Measurements from ENCODE around the gene KMT2C. TPM values are rescaled to one million over a fixed set of nuclear protein-coding genes. Genes with fewer than 3 reads are reported as not detected.
A peak's percentile ranks its signal among the peaks of the same experiment; 100 is the strongest.

KMT2C gene
- total RNA-seq, 1 donor from 2014 or later: 59.5 TPM

DNA sequence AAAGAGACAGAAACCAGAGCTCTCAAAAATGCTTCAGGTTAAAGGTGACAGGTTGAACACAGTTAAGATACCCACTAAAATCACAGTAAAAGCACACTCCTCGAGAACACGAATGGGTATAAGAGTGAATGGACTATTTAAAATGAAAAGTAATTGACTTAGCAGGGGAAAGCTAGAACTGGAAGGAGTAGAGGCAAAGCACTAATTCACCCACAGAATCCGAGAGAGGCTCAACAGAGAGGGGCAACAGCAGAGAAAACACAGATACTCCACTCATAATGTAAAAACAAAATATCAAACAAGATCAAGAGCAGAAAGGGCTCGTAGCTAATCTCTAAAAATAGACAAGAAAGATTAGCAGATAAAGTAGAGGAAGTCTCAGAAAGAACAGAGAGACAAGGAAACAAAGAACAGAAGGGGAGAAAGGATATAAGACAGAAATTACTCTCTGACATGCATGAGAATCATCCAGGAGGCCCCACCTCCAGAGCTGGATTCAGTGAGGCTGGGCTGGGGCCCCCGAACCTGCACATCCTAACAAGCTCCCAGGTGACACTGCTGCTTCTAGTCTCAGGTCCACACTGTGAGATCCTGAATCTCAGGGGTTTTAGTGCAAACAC, 292.7 kb downstream of the KMT2C start:
- H3K4me3 Mint-ChIP-seq: peak overlapping the region; percentile 36
- peak overlapping the region; percentile 86 for H3K27ac Mint-ChIP-seq
- H3K36me3 Mint-ChIP-seq (ENCODE audit: low read depth): peaks cover 36% of the 10 kb centered on the region
- intact Hi-C loops (cut with micrococcal nuclease): loop anchor here (10.0 kb wide), 2 partner anchors 532 to 562 kb away; partner anchors contain the start of gene XRCC2
- peaks cover 40% of the 10 kb centered on the region for H3K4me1 Mint-ChIP-seq (ENCODE audit: low read depth)
- H3K27me3 Mint-ChIP-seq (ENCODE audit: insufficient read depth): no peaks in the 10 kb centered on the region
- DNase-seq (ENCODE audit: low spot score): no peak
- H3K9me3 Mint-ChIP-seq: no peaks in the 10 kb centered on the region

DNA sequence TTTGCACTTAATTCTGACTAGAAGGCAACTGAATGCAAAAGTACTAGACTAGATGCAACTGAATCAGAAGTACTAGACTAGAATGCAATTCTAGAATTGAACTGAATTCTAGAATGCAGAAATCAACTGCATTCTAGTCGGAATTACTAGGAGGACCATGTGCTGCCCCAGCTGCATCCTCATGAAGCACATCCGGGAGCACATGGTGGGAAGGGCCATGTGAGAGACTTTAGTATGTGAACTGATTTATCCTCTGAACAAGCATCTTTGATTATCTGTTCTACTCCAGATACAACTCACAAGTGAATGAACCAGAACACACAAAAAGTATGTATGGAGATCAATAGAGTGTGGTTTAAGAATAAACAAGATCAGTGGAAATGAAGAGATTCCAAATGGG, 295.2 kb downstream of the KMT2C start:
- H3K9me3 Mint-ChIP-seq: no peaks in the 10 kb centered on the region
- intact Hi-C loops (cut with micrococcal nuclease): loop anchor here (10.0 kb wide), 2 partner anchors 534 to 564 kb away; partner anchors contain the start of gene XRCC2

DNA sequence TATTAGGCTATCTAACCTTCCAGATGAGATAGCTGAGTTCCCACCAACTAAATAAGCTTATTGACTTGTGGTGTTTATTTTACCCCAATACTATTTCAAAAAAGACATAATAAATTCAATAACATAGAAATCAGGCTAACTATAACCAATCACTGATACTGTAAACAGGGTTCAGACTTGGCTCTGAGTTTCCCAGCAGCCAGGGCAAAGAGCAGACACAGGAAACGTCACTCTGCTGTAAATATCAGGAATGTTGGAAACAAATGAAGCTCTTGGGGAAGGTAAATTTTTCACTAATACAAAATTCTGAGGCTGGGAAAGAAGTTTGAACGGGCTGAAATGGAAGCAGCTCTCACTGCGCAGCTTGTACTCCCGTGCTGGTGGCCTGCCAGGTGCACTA, 295.7 kb downstream of the KMT2C start:
- Mint-ChIP-seq H3K9me3 (no peaks in the 10 kb centered on the region), H3K27me3 (ENCODE audit: insufficient read depth) (no peaks in the 10 kb centered on the region), H3K36me3 (ENCODE audit: low read depth) (peaks cover 32% of the 10 kb centered on the region), H3K4me3 (no peak overlapping the region), H3K27ac (no peak overlapping the region), H3K4me1 (ENCODE audit: low read depth) (peaks cover 28% of the 10 kb centered on the region)
- no peak for DNase-seq (ENCODE audit: low spot score)
- intact Hi-C loops (cut with micrococcal nuclease): loop anchor here (10.0 kb wide), 2 partner anchors 535 to 565 kb away; partner anchors contain the start of gene XRCC2

More for the DNA sequence above, 295.2 kb downstream of the KMT2C start:
- H3K4me3 Mint-ChIP-seq: no peak overlapping the region
- H3K27me3 Mint-ChIP-seq (ENCODE audit: insufficient read depth): no peaks in the 10 kb centered on the region
- H3K4me1 Mint-ChIP-seq (ENCODE audit: low read depth): peaks cover 33% of the 10 kb centered on the region
- H3K36me3 Mint-ChIP-seq (ENCODE audit: low read depth): peaks cover 32% of the 10 kb centered on the region
- DNase-seq (ENCODE audit: low spot score): no peak
- peak overlapping the region; percentile 9 for H3K27ac Mint-ChIP-seq

DNA sequence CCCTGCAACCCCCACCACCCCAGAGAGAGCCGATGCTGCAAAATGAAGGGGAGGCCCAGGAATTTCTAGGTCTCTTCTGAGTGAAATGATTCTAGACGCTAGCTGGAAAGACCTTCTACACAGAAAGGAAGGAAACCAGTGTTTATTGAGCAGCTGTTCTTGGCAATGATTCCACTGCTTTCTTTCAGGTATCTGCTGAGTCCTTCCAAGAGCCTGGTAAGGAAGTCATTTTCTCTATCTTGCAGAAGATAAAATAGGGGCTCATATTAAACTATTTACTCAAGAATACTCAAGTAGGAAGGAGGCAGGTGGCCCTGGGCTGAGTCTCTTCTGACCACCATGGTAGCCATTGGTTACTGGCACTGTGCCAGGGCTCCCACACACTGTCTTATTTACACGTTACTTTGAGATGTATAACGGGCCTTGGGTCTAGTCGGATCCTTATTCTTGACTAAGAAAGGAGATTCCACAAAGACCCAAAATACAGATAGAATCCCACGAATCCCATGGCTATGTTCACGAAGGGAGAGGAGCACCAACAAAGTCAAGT, 298.3 kb downstream of the KMT2C start:
- intact Hi-C loops (cut with micrococcal nuclease): no loop called here
- Mint-ChIP-seq H3K9me3 (no peaks in the 10 kb centered on the region), H3K4me3 (no peak overlapping the region), H3K36me3 (ENCODE audit: low read depth) (peaks cover 14% of the 10 kb centered on the region), H3K27ac (no peak overlapping the region), H3K4me1 (ENCODE audit: low read depth) (peaks cover 2% of the 10 kb centered on the region), H3K27me3 (ENCODE audit: insufficient read depth) (no peaks in the 10 kb centered on the region)
- no peak for DNase-seq (ENCODE audit: low spot score)

DNA sequence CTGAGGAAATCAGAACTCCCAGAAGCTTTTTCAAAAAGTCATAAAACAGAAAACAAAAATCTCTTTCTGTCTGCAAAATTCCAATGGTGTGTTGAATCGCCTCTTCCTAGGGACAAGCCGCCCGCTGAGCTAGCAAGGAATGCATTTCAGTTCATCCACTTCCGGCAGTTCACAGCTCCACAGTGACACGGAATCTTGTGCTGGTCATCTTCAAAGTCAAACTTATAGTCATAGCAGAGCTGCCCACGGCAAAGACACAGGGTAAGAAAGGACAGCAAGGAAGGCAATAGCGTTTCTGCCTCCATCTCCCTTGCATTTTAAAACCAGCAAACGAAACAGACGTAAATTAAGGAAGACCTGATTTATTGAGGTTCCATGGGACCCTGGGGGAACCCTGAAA, 299.1 kb downstream of the KMT2C start:
- H3K27me3 Mint-ChIP-seq (ENCODE audit: insufficient read depth): no peaks in the 10 kb centered on the region
- H3K4me1 Mint-ChIP-seq (ENCODE audit: low read depth): no peaks in the 10 kb centered on the region
- no peak overlapping the region for H3K4me3 Mint-ChIP-seq
- no peak for DNase-seq (ENCODE audit: low spot score)
- H3K9me3 Mint-ChIP-seq: no peaks in the 10 kb centered on the region
- no peak overlapping the region for H3K27ac Mint-ChIP-seq
- peaks cover 14% of the 10 kb centered on the region for H3K36me3 Mint-ChIP-seq (ENCODE audit: low read depth)
- intact Hi-C loops (cut with micrococcal nuclease): no loop called here

DNA sequence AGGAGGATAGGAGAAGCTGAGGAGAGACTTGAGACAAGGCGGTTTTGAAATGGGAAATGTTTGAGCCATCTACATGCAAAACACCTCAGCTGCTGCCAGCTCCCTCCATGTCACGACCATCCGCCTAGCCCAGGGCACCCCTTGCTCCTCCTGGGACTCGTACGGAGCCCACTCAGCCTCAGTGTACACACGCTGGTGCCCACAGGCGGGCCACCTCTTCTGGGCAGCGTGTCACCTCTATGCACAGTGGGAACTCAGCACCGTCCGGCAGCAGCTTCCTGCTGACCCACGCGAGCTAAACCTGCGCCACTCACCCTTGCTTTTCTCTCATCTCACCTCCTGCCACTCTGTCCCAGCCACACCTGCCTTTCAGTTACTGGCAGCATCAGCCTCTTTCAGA, 302.0 kb downstream of the KMT2C start:
- Mint-ChIP-seq H3K9me3 (no peaks in the 10 kb centered on the region), H3K4me3 (no peak overlapping the region), H3K27ac (no peak overlapping the region), H3K4me1 (ENCODE audit: low read depth) (no peaks in the 10 kb centered on the region), H3K27me3 (ENCODE audit: insufficient read depth) (no peaks in the 10 kb centered on the region), H3K36me3 (ENCODE audit: low read depth) (peaks cover 12% of the 10 kb centered on the region)
- intact Hi-C loops (cut with micrococcal nuclease): no loop called here
- no peak for DNase-seq (ENCODE audit: low spot score)

DNA sequence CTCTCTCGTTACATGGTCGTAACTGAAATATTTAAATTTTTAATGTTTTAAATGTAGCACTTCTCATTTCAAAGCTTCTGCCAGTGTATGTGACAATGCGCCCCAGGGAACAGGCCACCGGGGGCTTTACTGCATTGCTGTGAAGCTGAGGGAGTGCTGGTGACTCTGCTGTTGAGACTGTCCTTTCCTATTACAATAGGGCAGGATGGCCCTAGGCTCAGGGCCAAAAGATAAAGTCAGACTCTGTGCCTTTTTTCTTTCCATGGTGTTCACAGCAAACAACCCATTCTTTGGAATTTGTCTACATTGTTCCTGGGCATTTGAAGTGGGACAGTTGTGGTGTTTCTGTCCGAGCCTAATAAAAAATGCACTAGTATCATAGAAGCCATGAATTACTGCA, 303.0 kb downstream of the KMT2C start:
- Mint-ChIP-seq H3K4me1 (ENCODE audit: low read depth) (no peaks in the 10 kb centered on the region), H3K27me3 (ENCODE audit: insufficient read depth) (no peaks in the 10 kb centered on the region), H3K9me3 (no peaks in the 10 kb centered on the region), H3K27ac (no peak overlapping the region), H3K4me3 (no peak overlapping the region), H3K36me3 (ENCODE audit: low read depth) (peaks cover 14% of the 10 kb centered on the region)
- intact Hi-C loops (cut with micrococcal nuclease): no loop called here
- DNase-seq (ENCODE audit: low spot score): no peak

DNA sequence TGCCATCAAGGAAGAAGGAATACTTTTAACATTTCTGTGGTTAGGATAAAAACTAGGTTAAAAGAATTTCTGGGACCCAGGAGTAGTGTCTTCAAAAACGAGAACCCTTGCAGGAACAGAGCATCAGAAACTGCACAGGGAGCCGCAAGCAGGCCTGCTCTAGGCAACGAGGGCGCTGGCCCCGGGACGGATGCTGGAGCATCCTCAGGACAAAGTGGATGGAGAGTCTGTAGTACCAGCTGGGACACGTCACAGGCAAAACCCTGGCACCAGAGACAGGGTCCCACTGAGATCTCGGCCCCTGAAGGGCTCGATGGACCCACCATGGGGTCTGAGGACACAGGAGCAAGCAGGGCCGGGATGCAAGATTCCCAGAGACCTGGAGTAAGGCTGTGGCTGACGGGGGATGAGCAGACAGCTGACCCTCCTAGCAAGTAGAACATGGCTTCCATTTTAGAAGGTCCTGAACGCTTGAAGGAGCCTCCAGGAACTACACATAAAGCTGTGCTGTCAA, 303.8 kb downstream of the KMT2C start:
- H3K4me3 Mint-ChIP-seq: no peak overlapping the region

DNA sequence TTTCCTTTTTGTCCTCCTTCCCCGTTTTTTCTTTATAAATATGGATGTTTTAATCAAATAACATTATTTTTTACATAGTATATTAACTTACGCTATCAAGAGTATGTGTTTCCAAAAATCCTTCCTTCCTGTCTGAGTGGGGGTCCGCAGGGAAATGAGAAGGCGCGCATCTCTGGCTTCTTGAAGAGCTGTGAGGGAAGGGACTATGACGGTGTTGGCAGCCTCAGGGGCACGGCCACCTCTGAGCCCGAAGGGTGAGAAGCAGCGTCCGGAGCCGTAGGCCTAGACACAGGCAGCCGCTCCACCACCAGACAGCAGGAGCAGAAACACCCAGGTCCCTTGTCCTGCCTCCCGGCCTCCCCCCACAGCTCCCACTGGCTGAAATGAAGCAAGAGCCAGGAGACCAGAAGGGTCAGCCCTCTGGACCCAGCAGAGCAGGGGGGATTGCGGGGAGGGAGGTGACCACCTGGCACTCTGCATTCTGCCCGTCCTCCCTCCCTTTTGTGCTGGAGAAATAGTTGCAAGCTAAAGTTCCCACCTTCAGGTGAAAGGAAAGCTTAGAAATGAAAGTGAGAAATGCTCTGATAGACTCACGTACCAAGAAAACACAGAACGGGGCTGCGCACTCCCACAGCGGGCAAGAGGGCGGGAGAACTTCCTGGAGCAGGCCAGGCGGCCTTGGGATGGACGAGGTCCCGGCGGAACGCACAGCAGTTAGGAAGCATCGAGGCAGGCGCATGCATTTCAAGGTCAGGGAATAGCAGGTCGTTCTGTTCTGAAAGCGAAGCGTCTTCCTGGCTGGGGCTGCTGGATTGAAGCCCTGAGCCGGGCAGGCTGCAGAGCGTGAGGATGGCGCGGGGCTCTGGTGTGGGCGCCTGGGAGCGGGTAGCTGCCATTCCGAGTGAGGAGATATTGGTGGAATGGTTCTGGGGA, 304.9 kb downstream of the KMT2C start:
- peak overlapping the region; percentile 50 for H3K27ac Mint-ChIP-seq
- intact Hi-C loops (cut with micrococcal nuclease): no loop called here
- no peak for DNase-seq (ENCODE audit: low spot score)
- H3K4me1 Mint-ChIP-seq (ENCODE audit: low read depth): no peaks in the 10 kb centered on the region
- H3K36me3 Mint-ChIP-seq (ENCODE audit: low read depth): peaks cover 17% of the 10 kb centered on the region
- H3K27me3 Mint-ChIP-seq (ENCODE audit: insufficient read depth): no peaks in the 10 kb centered on the region
- H3K4me3 Mint-ChIP-seq: no peak overlapping the region
- no peaks in the 10 kb centered on the region for H3K9me3 Mint-ChIP-seq

More for the DNA sequence above, 303.8 kb downstream of the KMT2C start:
- H3K27me3 Mint-ChIP-seq (ENCODE audit: insufficient read depth): no peaks in the 10 kb centered on the region
- no peak for DNase-seq (ENCODE audit: low spot score)
- peaks cover 18% of the 10 kb centered on the region for H3K36me3 Mint-ChIP-seq (ENCODE audit: low read depth)
- no peaks in the 10 kb centered on the region for H3K4me1 Mint-ChIP-seq (ENCODE audit: low read depth)
- no peaks in the 10 kb centered on the region for H3K9me3 Mint-ChIP-seq
- H3K27ac Mint-ChIP-seq: no peak overlapping the region
- intact Hi-C loops (cut with micrococcal nuclease): no loop called here

DNA sequence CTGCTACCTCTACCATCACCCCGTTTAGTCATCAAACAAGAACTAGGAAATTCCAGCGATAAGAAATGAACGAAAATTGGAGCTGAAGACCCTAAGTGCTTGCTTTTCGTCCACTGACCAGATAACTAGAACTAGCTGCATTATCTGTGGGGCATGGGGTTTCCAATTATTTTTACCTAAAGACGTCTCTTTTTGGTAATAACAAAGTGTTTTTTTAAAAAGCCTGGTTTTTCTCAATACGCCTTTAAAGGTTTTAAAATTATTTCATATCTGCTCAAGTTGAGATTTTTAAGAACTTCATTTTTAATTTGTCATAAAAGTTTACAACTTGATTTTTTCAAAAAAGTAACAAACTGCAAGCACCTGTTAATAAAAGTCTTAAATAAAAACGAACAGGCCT, 306.1 kb downstream of the KMT2C start:
- Mint-ChIP-seq H3K4me3 (no peak overlapping the region), H3K9me3 (peaks cover 6% of the 10 kb centered on the region), H3K27me3 (ENCODE audit: insufficient read depth) (no peaks in the 10 kb centered on the region), H3K36me3 (ENCODE audit: low read depth) (peaks cover 25% of the 10 kb centered on the region), H3K4me1 (ENCODE audit: low read depth) (no peaks in the 10 kb centered on the region), H3K27ac (no peak overlapping the region)
- no peak for DNase-seq (ENCODE audit: low spot score)
- intact Hi-C loops (cut with micrococcal nuclease): no loop called here

DNA sequence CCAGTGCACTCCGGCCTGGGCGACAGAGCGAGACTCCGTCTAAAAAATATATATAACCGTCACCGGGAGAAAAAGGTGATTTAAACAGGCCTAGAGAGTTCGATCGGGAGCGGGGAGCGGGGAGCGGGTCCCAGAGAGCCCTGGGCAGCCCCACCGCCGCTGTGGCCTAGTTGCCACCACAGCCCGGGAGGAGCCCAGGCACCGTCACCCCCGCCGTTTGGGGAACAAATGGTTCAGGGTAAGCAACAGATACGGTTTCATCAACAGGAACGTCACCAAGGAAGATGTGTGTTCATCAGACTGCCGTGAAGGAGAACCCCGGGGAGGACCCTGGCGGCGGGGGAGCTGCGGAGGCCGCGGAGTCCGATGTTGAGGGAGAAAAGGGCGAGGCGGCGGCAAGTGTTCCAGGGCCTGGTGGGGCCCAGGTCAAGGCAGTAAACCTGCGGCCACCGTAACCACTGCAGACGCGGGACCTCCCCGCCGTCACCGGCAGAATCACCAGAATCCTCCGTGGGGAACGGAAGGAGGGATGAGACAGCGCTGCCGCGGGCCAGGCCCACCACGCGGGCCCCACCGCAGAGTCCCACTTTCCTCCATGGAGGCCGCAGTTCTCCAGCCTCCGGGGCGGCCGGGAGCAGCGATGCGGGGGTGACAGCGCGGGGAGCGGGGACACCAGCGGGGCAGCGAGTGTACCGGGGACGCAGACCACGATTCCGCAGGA, 306.9 kb downstream of the KMT2C start:
- H3K4me3 Mint-ChIP-seq: no peak overlapping the region
- no peaks in the 10 kb centered on the region for H3K27me3 Mint-ChIP-seq (ENCODE audit: insufficient read depth)
- H3K36me3 Mint-ChIP-seq (ENCODE audit: low read depth): peaks cover 33% of the 10 kb centered on the region
- H3K27ac Mint-ChIP-seq: no peak overlapping the region
- no peak for DNase-seq (ENCODE audit: low spot score)
- no peaks in the 10 kb centered on the region for H3K4me1 Mint-ChIP-seq (ENCODE audit: low read depth)
- H3K9me3 Mint-ChIP-seq: peaks cover 8% of the 10 kb centered on the region
- intact Hi-C loops (cut with micrococcal nuclease): no loop called here

DNA sequence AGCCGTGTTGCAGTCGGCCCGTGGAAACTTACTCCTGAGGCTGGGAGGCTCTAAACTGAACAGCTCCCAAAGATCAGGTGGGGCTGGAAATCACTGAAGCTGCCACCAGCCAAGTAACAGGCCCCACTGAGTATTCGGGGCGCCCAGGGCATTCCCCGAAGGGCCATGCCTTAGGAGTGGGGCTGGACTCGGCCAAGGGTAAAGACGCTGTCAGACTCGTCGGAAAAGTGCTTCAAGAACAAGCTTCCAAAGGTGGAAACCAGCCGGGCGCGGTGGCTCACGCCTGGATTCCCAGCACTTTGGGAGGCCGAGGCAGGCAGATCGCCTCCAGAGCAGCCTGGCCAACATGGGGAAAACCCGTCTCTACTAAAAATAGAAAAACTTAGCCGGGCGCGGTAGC, 307.6 kb downstream of the KMT2C start:
- H3K4me1 Mint-ChIP-seq (ENCODE audit: low read depth): no peaks in the 10 kb centered on the region
- H3K36me3 Mint-ChIP-seq (ENCODE audit: low read depth): peaks cover 39% of the 10 kb centered on the region
- no peak for DNase-seq (ENCODE audit: low spot score)
- H3K27me3 Mint-ChIP-seq (ENCODE audit: insufficient read depth): no peaks in the 10 kb centered on the region
- intact Hi-C loops (cut with micrococcal nuclease): no loop called here
- peaks cover 8% of the 10 kb centered on the region for H3K9me3 Mint-ChIP-seq
- H3K27ac Mint-ChIP-seq: no peak overlapping the region
- no peak overlapping the region for H3K4me3 Mint-ChIP-seq
